PFSK-1 (cell line): Measurements from ENCODE around the gene LMX1A.

Experiments
- FOXP2 ChIP-seq: optimal IDR thresholded peaks from 2 replicates; pipeline ENCODE3; 2011; ENCODE audit warnings: borderline replicate concordance, control low read depth, inconsistent platforms; ENCODE audit not compliant: insufficient read depth; ENCODE audit errors: extremely low read length, extremely low read depth
- POLR2AphosphoS5 ChIP-seq: IDR thresholded peaks from 2 replicates; pipeline ENCODE4 v1.6.1; 2012; ENCODE audit warnings: low read depth, mild to moderate bottlenecking, control low read depth, low read length, moderate library complexity
- SIN3A ChIP-seq: IDR thresholded peaks from 2 replicates; pipeline ENCODE4 v1.6.1; 2012; ENCODE audit warnings: mild to moderate bottlenecking, low read length, moderate library complexity, borderline replicate concordance; ENCODE audit not compliant: insufficient read depth
- TAF1 ChIP-seq: IDR thresholded peaks from 2 replicates; pipeline ENCODE4 v1.6.1; 2012; ENCODE audit warnings: low read length, control low read depth, borderline replicate concordance; ENCODE audit not compliant: insufficient read depth
- TF ChIP-seq, protein P1 (sequence below), 2 experiments: IDR thresholded peaks; 2 replicates each; pipeline versions ENCODE4 v1.6.1 to v1.8.0; 2011 to 2012; ENCODE audit warnings: low read depth in 2 of 2, low read length in 2 of 2, control low read depth in 1 of 2, inconsistent platforms in 1 of 2, mild to moderate bottlenecking in 1 of 2, moderate library complexity in 1 of 2; ENCODE audit not compliant: insufficient read depth in 1 of 2

DNA sequence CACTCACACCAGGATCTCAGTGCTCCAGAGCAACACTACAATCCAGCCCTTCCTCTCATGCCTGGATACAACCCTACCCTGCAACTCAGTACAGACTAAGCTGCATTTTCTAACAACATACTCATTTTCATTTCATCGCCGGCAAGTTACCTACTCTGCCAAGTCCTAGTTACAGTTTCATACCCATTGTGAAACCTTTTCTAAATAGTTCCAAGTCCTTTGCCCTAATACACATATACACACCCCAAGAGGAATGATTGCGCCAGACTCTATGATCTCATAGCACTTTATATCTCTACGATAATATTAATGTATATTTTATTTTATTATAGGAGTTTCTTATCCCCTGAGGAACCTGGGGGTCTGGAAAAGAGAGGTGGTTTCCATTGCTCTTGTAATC, 122.4 kb downstream of the LMX1A start:
- TF ChIP-seq POLR2AphosphoS5 (no peak), TAF1 (no peak), SIN3A (no peak), FOXP2 (no peak)
- TF ChIP-seq, protein P1, sequence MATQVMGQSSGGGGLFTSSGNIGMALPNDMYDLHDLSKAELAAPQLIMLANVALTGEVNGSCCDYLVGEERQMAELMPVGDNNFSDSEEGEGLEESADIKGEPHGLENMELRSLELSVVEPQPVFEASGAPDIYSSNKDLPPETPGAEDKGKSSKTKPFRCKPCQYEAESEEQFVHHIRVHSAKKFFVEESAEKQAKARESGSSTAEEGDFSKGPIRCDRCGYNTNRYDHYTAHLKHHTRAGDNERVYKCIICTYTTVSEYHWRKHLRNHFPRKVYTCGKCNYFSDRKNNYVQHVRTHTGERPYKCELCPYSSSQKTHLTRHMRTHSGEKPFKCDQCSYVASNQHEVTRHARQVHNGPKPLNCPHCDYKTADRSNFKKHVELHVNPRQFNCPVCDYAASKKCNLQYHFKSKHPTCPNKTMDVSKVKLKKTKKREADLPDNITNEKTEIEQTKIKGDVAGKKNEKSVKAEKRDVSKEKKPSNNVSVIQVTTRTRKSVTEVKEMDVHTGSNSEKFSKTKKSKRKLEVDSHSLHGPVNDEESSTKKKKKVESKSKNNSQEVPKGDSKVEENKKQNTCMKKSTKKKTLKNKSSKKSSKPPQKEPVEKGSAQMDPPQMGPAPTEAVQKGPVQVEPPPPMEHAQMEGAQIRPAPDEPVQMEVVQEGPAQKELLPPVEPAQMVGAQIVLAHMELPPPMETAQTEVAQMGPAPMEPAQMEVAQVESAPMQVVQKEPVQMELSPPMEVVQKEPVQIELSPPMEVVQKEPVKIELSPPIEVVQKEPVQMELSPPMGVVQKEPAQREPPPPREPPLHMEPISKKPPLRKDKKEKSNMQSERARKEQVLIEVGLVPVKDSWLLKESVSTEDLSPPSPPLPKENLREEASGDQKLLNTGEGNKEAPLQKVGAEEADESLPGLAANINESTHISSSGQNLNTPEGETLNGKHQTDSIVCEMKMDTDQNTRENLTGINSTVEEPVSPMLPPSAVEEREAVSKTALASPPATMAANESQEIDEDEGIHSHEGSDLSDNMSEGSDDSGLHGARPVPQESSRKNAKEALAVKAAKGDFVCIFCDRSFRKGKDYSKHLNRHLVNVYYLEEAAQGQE (IDR thresholded peaks at IDR 0.05; ENCODE audit: insufficient read depth in 1 of 2, low read depth in 2 of 2, low read length in 2 of 2): no peak
